ENCODE results near the gene GPR21.

DNA sequence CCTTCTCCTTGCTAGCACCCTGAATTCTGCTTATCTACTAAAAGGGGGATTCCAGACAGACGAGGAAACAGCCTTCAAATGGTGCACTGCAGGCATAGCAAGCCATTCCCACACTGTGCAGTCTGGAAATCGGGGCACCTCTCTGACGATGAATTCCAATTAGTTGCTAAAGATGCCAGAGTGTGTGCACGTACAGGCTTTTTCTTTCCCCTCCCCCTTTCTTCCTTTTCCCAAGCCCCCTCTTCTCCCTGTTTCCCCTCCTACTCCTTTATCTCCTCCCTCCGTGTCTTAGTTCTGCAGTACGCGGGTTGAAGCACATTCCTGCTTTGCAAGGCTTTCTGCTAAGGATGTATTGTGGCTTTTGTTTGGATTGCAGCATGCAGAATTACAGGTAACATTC is at the start of gene GPR21:
- TF ChIP-seq, protein P1, sequence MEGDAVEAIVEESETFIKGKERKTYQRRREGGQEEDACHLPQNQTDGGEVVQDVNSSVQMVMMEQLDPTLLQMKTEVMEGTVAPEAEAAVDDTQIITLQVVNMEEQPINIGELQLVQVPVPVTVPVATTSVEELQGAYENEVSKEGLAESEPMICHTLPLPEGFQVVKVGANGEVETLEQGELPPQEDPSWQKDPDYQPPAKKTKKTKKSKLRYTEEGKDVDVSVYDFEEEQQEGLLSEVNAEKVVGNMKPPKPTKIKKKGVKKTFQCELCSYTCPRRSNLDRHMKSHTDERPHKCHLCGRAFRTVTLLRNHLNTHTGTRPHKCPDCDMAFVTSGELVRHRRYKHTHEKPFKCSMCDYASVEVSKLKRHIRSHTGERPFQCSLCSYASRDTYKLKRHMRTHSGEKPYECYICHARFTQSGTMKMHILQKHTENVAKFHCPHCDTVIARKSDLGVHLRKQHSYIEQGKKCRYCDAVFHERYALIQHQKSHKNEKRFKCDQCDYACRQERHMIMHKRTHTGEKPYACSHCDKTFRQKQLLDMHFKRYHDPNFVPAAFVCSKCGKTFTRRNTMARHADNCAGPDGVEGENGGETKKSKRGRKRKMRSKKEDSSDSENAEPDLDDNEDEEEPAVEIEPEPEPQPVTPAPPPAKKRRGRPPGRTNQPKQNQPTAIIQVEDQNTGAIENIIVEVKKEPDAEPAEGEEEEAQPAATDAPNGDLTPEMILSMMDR (IDR thresholded peaks at IDR 0.05) = no peak
- TF ChIP-seq POLR2A (IDR thresholded peaks at IDR 0.05) = no peak

Measured in heart left ventricle (tissue), 13 donors.